ENCODE data around the gene PLA2G4E.

PLA2G4E gene

GRCh38 chr15:42016971-42017370 lies 3.9 kb downstream of the PLA2G4E start:
- DNase-seq = no peak

GRCh38 chr15:42014406-42014805 lies 6.4 kb downstream of the PLA2G4E start:
- no peak for DNase-seq

GRCh38 chr15:42012928-42013482 lies 7.8 kb downstream of the PLA2G4E start:
- DNase-seq = no peak

- no peak for DNase-seq
These were observed 8.6 kb downstream of the PLA2G4E start for GRCh38 chr15:42012241-42012640.

GRCh38 chr15:42011074-42011473 lies 9.8 kb downstream of the PLA2G4E start:
- DNase-seq = no peak

GRCh38 chr15:42010434-42010833 lies 10.4 kb downstream of the PLA2G4E start:
- no peak for DNase-seq

GRCh38 chr15:42009474-42009873 lies 11.4 kb downstream of the PLA2G4E start:
- DNase-seq = no peak

GRCh38 chr15:42009022-42009421 lies 11.8 kb downstream of the PLA2G4E start:
- DNase-seq = no peak

- DNase-seq = no peak
These were observed 13.5 kb downstream of the PLA2G4E start for GRCh38 chr15:42007386-42007785.

- no peak for DNase-seq
These were observed 18.5 kb downstream of the PLA2G4E start for GRCh38 chr15:42002333-42002732.

GRCh38 chr15:42001236-42001635 lies 19.6 kb downstream of the PLA2G4E start:
- DNase-seq = no peak

- DNase-seq = no peak
These were observed 21.3 kb downstream of the PLA2G4E start for GRCh38 chr15:41999290-42000285.

- no peak for DNase-seq
These were observed 23.0 kb downstream of the PLA2G4E start for GRCh38 chr15:41997845-41998244.

- no peak for DNase-seq
These were observed 23.8 kb downstream of the PLA2G4E start for GRCh38 chr15:41996921-41997592.

GRCh38 chr15:41996376-41996775 lies 24.5 kb downstream of the PLA2G4E start:
- DNase-seq = no peak

- DNase-seq = no peak
These were observed 25.4 kb downstream of the PLA2G4E start for GRCh38 chr15:41995476-41995855.

- DNase-seq = no peak
These were observed 25.9 kb downstream of the PLA2G4E start for GRCh38 chr15:41994772-41995475.

- DNase-seq = no peak
These were observed 26.6 kb downstream of the PLA2G4E start for GRCh38 chr15:41994171-41994650.

GRCh38 chr15:41993472-41994170 lies 27.2 kb downstream of the PLA2G4E start:
- no peak for DNase-seq

- DNase-seq = no peak
These were observed 28.0 kb downstream of the PLA2G4E start for GRCh38 chr15:41992803-41993190.

- no peak for DNase-seq
These were observed 28.6 kb downstream of the PLA2G4E start for GRCh38 chr15:41992151-41992802.

GRCh38 chr15:41990691-41991090 lies 30.2 kb downstream of the PLA2G4E start:
- DNase-seq = no peak

Data from DMS 273 treated with DMSO at 0.1 percent for 48 hours (cell line).